HCT116 (cell line): Measurements from ENCODE around the gene DVL2. TPM values are rescaled to one million over a fixed set of nuclear protein-coding genes. Genes with fewer than 3 reads are reported as not detected.

Source experiments
- ATAC-seq: fragments of 200-7000 bp; cut with Tn5 transposase; 2 replicates; pipeline ENCODE4 v1.9.1; 2020; ENCODE audit warnings: mild to moderate bottlenecking, moderate library complexity
- BruUV-seq: library from RNA; stranded (reverse); fragments of 400-500 nt; replicated peaks from 2 replicates; lab custom pipeline; 2021; lab: Mats Ljungman, UMichigan
- CTCF ChIA-PET: fragments of 300-600 bp; sonication (Branson Sonifier 250); formaldehyde crosslinking; loops from one replicate; lab custom pipeline; 2021; ENCODE audit warnings: antibody characterized with exemption; lab: Charles Lee
- POLR2A ChIA-PET: fragments of 300-600, 350-600 bp; sonication (Branson Sonifier 250); formaldehyde crosslinking; loops from one replicate; lab custom pipeline; 2021; ENCODE audit warnings: antibody characterized with exemption; lab: Charles Lee
- RAD21 ChIA-PET, 2 experiments: fragments of 300-600 bp; sonication (Branson Sonifier 250); formaldehyde crosslinking; loops; one replicate each; lab custom pipeline; 2023; ENCODE audit warnings: low total read pairs in 2 of 2; ENCODE audit not compliant: uncharacterized antibody in 2 of 2, unreplicated experiment in 2 of 2, low non-redundant PET in 1 of 2; lab: Charles Lee
- DNase-seq: peaks from one replicate; pipeline ENCODE4 v3.0.0-alpha.2; 2010; ENCODE audit warnings: low read depth, low spot score
- H2AFZ ChIP-seq: fragments of 200-600 bp; shearing (Covaris generic), sonication (generic); 2 replicates; pipeline ENCODE4 v1.6.1; 2017; ENCODE audit warnings: low read depth, mixed run types, mixed read lengths, antibody characterized with exemption, low read length; ENCODE audit not compliant: poor library complexity, severe bottlenecking
- H3K27ac ChIP-seq: 2 replicates; pipeline ENCODE4 v1.5.1; 2012; ENCODE audit warnings: low read depth, low read length
- H3K27me3 ChIP-seq: fragments of 200-600 bp; sonication (generic); 2 replicates; pipeline ENCODE4 v1.6.1; 2016; ENCODE audit warnings: mixed run types, low read length, mixed read lengths; ENCODE audit not compliant: insufficient read depth
- H3K36me3 ChIP-seq, 2 experiments: fragments of 200-500 bp in 1 of 2; fragments of 200-600 bp in 1 of 2; sonication (Bioruptor generic) in 1 of 2; sonication (generic) in 1 of 2; 2 replicates each; pipeline versions ENCODE4 v1.5.1 to v1.6.1; 2014 to 2016; ENCODE audit warnings: low read length in 2 of 2, inconsistent platforms in 1 of 2, mixed read lengths in 1 of 2, mixed run types in 1 of 2; ENCODE audit not compliant: insufficient read depth in 2 of 2, control insufficient read depth in 1 of 2
- H3K4me1 ChIP-seq, 2 experiments: fragments of 200-600 bp in 1 of 2; sonication (generic) in 1 of 2; 2 replicates each; pipeline versions ENCODE4 v1.5.1 to v1.6.1; 2012 to 2017; ENCODE audit warnings: low read length in 2 of 2, inconsistent platforms in 1 of 2, mild to moderate bottlenecking in 1 of 2, mixed read lengths in 1 of 2, mixed run types in 1 of 2, moderate library complexity in 1 of 2; ENCODE audit not compliant: insufficient read depth in 2 of 2, control insufficient read depth in 1 of 2
- H3K4me2 ChIP-seq: fragments of 200-600 bp; sonication (generic); 2 replicates; pipeline ENCODE4 v1.6.1; 2017; ENCODE audit warnings: mixed run types, low read length, mixed read lengths
- H3K4me3 ChIP-seq, 2 experiments: fragments of 200-600 bp in 1 of 2; sonication (generic) in 1 of 2; replicated peaks in 1 of 2; 2 replicates each; pipeline ENCODE4 v1.5.1; 2011 to 2016; ENCODE audit warnings: low read length in 2 of 2, control low read depth in 1 of 2, low read depth in 1 of 2, mild to moderate bottlenecking in 1 of 2, mixed read lengths in 1 of 2, mixed run types in 1 of 2
- H3K79me2 ChIP-seq: fragments of 200-600 bp; sonication (generic); 2 replicates; pipeline ENCODE4 v1.6.1; 2017; ENCODE audit warnings: mild to moderate bottlenecking, mixed run types, low read length, moderate library complexity, mixed read lengths; ENCODE audit not compliant: insufficient read depth
- H3K9ac ChIP-seq: fragments of 200-600 bp; sonication (generic); 2 replicates; pipeline ENCODE4 v1.6.1; 2016; ENCODE audit warnings: low read length, mixed read lengths
- H3K9me2 ChIP-seq: fragments of 200-600 bp; sonication (generic), shearing (Covaris generic); 2 replicates; pipeline ENCODE4 v1.6.1; 2017; ENCODE audit warnings: mixed run types, mild to moderate bottlenecking, moderate library complexity; ENCODE audit not compliant: insufficient read depth
- H3K9me3 ChIP-seq, 2 experiments: fragments of 200-500 bp in 1 of 2; fragments of 200-600 bp in 1 of 2; sonication (Bioruptor generic) in 1 of 2; sonication (generic) in 1 of 2; 2 replicates each; pipeline ENCODE4 v1.6.1; 2014 to 2017; ENCODE audit warnings: low read length in 2 of 2, mixed read lengths in 2 of 2, inconsistent platforms in 1 of 2, low read depth in 1 of 2, mild to moderate bottlenecking in 1 of 2, mixed run types in 1 of 2, moderate library complexity in 1 of 2; ENCODE audit not compliant: control insufficient read depth in 1 of 2, insufficient read depth in 1 of 2
- H4K20me1 ChIP-seq: fragments of 200-600 bp; sonication (generic), shearing (Covaris generic); 2 replicates; pipeline ENCODE4 v1.6.1; 2017; ENCODE audit warnings: mixed run types, mild to moderate bottlenecking, moderate library complexity; ENCODE audit not compliant: insufficient read depth
- CBX3 ChIP-seq: IDR thresholded peaks from 2 replicates; pipeline ENCODE4 v1.6.1; 2012; ENCODE audit warnings: low read depth
- EZH2 ChIP-seq: fragments of 200-600 bp; sonication (generic); IDR thresholded peaks from 2 replicates; pipeline ENCODE4 v1.6.1; 2017; ENCODE audit warnings: antibody characterized with exemption, mixed run types
- FOSL1 ChIP-seq: IDR thresholded peaks from 2 replicates; pipeline ENCODE4 v1.6.1; 2012; ENCODE audit warnings: low read depth
- JUND ChIP-seq: IDR thresholded peaks from 2 replicates; pipeline ENCODE4 v1.6.1; 2012
- POLR2A ChIP-seq: IDR thresholded peaks from 2 replicates; pipeline ENCODE4 v1.7.0; 2011; ENCODE audit warnings: borderline replicate concordance; ENCODE audit not compliant: insufficient read depth, insufficient read length; ENCODE audit errors: extremely low read depth
- POLR2AphosphoS5 ChIP-seq: IDR thresholded peaks from 2 replicates; pipeline ENCODE4 v1.6.1; 2011; ENCODE audit warnings: mild to moderate bottlenecking, low read depth, low read length, moderate library complexity
- SP1 ChIP-seq: IDR thresholded peaks from 2 replicates; pipeline ENCODE4 v1.6.1; 2012; ENCODE audit warnings: low read depth
- TCF7L2 ChIP-seq: IDR thresholded peaks from 2 replicates; pipeline ENCODE4 v1.7.0; 2011; ENCODE audit warnings: borderline replicate concordance, inconsistent platforms; ENCODE audit not compliant: insufficient read depth, insufficient read length; ENCODE audit errors: extremely low read depth
- ZFX ChIP-seq: fragments of 450-650 bp; IDR thresholded peaks from 2 replicates; pipeline ENCODE4 v1.6.1; 2017
- ZNF274 ChIP-seq: fragments of 200-500 bp; sonication (Bioruptor generic); IDR thresholded peaks from 2 replicates; pipeline ENCODE4 v1.6.1; 2014; ENCODE audit warnings: mild to moderate bottlenecking, low read depth, low read length, inconsistent platforms
- intact Hi-C: fragments of 100-400 bp; cut with micrococcal nuclease; formaldehyde crosslinking; loops from 2 replicates; pipeline ENCODE4 v1.10.0; 2022
- total RNA-seq: library from RNA; stranded (reverse); gene quantifications from one replicate; pipeline ENCODE4 v1.2.1, GENCODE V29; 2021; ENCODE audit not compliant: unreplicated experiment
- TF ChIP-seq, protein P1 (sequence below): IDR thresholded peaks from 2 replicates; pipeline ENCODE4 v1.6.1; 2012
- TF ChIP-seq, protein P2 (sequence below): IDR thresholded peaks from 2 replicates; pipeline ENCODE4 v1.6.1; 2012; ENCODE audit warnings: low read depth

Gene DVL2
- total RNA-seq, 1 experiment from 2014 or later: 69.7 TPM

DNA sequence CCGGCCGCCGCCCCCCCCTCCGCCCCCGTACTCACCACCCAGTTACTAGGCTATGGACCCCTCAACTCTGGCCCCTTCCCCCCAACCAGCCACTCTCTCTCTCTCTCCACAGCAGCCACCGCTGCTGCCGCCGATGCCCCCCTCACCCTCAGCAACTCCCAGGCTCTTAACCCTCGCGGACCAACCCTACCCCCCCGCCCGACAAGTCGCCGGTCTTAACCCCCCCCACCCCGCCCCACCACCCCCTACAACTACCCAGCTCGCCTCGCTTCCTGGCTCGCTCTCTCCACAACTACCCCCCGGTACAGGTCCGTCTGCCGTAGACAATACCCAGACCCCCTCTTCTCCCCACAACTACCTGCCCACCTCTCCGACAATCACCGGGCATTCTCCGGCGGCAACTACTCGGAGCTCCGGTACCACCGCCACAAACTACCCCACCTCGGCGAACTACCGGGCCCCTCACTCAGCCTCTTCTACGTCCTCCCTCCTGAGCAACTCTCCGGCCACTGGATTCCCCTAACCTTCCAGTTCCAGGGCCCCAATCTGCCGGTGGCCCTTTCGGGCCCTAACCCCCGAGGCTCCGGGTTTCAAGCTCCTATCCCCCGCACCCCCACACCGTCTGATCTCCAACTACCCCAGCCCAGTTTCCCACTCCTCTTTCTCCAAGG is 4.2 kb upstream of the DVL2 start:
- Histone ChIP-seq H3K9ac (peak overlapping the region; percentile 100), H3K4me1 (peaks cover 37 to 64% of the 10 kb centered on the region in 2 experiments), H3K9me3 (no peaks in the 10 kb centered on the region), H3K79me2 (peaks cover 65% of the 10 kb centered on the region), H3K27me3 (no peaks in the 10 kb centered on the region), H2AFZ (no peak overlapping the region), H3K36me3 (peaks cover 24 to 32% of the 10 kb centered on the region in 2 experiments), H3K27ac (peak overlapping the region; percentile 92), H3K9me2 (no peaks in the 10 kb centered on the region), H3K4me3 (peak overlapping the region; percentile 97 to 99), H3K4me2 (peak overlapping the region; percentile 82), H4K20me1 (no peaks in the 10 kb centered on the region)
- BruUV-seq: no TSS peak
- RAD21 ChIA-PET: interaction anchor here in 1 of 2 experiments (0.7 to 1.0 kb wide), 2 partner anchors 18 to 61 kb away, joined by 3 to 7 read pairs; no protein-coding TSS in a partner anchor
- POLR2A ChIA-PET: interaction anchor here (0.6 to 2.6 kb wide), 7 partner anchors 12 to 448 kb away, joined by 3 to 19 read pairs (median 5); partner anchors contain the start of genes ACADVL, CTDNEP1, DLG4 and SLC2A4
- intact Hi-C loops: no loop called here
- TF ChIP-seq ZFX (peak; percentile 24; the same call in 1 of the 2 replicates), FOSL1 (no peak), POLR2AphosphoS5 (peak; percentile 27; the same call in 1 of the 2 replicates)
- CTCF ChIA-PET: interaction anchor here (2.3 to 3.0 kb wide), 2 partner anchors 18 to 58 kb away, joined by 5 to 16 read pairs; partner anchors contain the start of genes ACADVL and DLG4
- DNase-seq (no peak), ATAC-seq (no peak)

DNA sequence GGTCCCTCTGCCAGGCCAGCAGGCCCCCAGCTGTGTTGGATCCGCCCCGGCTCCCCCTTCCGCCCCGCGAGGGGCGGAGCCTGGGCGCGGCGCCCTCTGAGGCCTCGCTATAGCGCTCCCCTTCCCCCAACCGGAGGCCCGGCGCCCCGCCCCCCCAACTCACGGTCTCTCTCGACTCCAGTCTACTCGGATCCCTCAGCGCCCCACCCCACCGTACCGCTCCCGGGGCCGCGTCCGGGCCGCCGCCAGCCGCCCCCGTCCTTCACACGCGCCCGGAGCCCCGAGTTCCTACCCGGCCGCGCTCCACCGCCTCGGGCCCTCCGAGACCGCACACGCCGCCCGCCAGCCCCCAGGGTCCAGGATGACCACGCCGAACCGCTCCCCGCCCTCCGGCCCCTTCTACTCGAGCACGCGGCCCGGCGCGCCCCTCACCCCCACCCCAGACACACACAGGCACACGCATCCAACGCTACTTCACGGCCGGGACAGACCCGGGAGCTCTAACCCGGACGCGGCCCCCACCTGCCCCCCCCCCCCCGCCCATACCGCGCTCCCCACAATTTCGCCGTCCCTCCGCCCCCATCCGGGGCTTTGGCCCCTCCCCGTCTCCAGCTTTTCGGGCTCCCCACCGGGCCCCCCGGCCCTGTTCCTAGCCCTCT is 3.6 kb upstream of the DVL2 start:
- Histone ChIP-seq H3K9ac (peak overlapping the region; percentile 100), H3K4me2 (peak overlapping the region; percentile 82), H3K4me3 (peak overlapping the region; percentile 97 to 99), H3K27ac (peak overlapping the region; percentile 92), H3K27me3 (no peaks in the 10 kb centered on the region), H3K79me2 (peaks cover 72% of the 10 kb centered on the region), H2AFZ (no peak overlapping the region), H3K4me1 (peaks cover 44 to 63% of the 10 kb centered on the region in 2 experiments), H4K20me1 (no peaks in the 10 kb centered on the region), H3K36me3 (peaks cover 24 to 32% of the 10 kb centered on the region in 2 experiments), H3K9me3 (no peaks in the 10 kb centered on the region), H3K9me2 (no peaks in the 10 kb centered on the region)
- RAD21 ChIA-PET: interaction anchor here in 1 of 2 experiments (0.5 to 1.0 kb wide), 3 partner anchors 13 to 60 kb away, joined by 3 to 7 read pairs (median 4); no protein-coding TSS in a partner anchor
- intact Hi-C loops: no loop called here
- BruUV-seq: no TSS peak
- peak; percentile 33 for ATAC-seq
- POLR2A ChIA-PET: interaction anchor here (0.6 to 2.6 kb wide), 6 partner anchors 13 to 43 kb away, joined by 3 to 19 read pairs (median 5); partner anchors contain the start of genes ACADVL, CTDNEP1, DLG4 and SLC2A4
- TF ChIP-seq, protein P1, sequence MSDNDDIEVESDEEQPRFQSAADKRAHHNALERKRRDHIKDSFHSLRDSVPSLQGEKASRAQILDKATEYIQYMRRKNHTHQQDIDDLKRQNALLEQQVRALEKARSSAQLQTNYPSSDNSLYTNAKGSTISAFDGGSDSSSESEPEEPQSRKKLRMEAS: 0 out of 2 replicates have a peak, but pooled peaks have one; percentile 21
- no peak for TF ChIP-seq ZNF274
- peak; percentile 79 for TF ChIP-seq TCF7L2
- TF ChIP-seq SP1: no peak
- peak; percentile 36; the same call in 1 of the 2 replicates for TF ChIP-seq ZFX
- TF ChIP-seq EZH2: no peak
- no peak for TF ChIP-seq CBX3
- no peak for TF ChIP-seq JUND
- TF ChIP-seq, protein P2, sequence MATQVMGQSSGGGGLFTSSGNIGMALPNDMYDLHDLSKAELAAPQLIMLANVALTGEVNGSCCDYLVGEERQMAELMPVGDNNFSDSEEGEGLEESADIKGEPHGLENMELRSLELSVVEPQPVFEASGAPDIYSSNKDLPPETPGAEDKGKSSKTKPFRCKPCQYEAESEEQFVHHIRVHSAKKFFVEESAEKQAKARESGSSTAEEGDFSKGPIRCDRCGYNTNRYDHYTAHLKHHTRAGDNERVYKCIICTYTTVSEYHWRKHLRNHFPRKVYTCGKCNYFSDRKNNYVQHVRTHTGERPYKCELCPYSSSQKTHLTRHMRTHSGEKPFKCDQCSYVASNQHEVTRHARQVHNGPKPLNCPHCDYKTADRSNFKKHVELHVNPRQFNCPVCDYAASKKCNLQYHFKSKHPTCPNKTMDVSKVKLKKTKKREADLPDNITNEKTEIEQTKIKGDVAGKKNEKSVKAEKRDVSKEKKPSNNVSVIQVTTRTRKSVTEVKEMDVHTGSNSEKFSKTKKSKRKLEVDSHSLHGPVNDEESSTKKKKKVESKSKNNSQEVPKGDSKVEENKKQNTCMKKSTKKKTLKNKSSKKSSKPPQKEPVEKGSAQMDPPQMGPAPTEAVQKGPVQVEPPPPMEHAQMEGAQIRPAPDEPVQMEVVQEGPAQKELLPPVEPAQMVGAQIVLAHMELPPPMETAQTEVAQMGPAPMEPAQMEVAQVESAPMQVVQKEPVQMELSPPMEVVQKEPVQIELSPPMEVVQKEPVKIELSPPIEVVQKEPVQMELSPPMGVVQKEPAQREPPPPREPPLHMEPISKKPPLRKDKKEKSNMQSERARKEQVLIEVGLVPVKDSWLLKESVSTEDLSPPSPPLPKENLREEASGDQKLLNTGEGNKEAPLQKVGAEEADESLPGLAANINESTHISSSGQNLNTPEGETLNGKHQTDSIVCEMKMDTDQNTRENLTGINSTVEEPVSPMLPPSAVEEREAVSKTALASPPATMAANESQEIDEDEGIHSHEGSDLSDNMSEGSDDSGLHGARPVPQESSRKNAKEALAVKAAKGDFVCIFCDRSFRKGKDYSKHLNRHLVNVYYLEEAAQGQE: no peak
- no peak for TF ChIP-seq POLR2A
- TF ChIP-seq POLR2AphosphoS5: peak; percentile 65
- no peak for DNase-seq
- CTCF ChIA-PET: interaction anchor here (0.7 to 3.0 kb wide), 3 partner anchors 18 to 64 kb away, joined by 3 to 16 read pairs (median 5); partner anchors contain the start of genes ACADVL and DLG4
